Measurements from ENCODE around the gene TUSC2.

DNA sequence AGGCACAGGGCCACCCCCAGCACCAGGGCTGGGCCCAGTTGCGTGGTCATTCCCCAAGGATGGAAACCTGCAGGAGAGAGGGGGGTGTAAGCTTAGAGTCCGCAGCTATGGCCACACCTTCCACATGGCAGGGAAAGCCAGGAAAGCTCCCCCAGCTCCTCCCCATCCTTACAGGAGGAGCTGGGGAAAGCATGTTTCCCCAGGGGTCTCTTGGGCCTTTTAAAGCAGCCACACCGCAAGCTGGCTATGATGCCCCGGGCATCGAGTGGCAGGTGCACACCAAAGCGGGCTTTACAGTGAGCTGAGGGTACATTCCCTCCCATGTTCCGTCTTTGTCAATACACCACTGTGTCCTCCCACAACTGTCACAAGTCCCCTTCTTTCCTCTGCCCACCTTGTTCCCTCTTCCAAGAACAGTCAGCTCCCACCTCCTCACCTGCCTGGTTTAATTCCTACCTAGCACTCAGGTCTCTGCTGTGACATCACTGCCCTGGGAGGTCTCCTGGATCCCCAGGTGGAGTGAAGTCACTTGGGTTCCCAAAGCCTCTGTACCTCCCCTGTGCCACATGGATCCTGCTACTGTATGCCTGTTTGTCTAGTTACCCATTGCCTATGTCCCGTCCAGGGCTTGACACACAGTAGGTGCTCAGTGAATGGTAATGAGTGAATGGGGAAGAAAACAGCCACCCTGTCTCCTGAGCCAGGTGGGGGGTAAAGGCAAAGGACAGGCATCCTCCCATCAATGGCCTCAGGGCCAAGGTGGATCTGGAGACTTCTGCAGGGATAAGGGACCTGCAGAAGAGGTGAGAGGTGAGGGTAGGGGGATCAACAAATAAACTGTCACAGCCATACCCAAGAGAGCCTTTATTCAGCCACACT is 32.2 kb downstream of the TUSC2 start:
- TF ChIP-seq, protein P1, sequence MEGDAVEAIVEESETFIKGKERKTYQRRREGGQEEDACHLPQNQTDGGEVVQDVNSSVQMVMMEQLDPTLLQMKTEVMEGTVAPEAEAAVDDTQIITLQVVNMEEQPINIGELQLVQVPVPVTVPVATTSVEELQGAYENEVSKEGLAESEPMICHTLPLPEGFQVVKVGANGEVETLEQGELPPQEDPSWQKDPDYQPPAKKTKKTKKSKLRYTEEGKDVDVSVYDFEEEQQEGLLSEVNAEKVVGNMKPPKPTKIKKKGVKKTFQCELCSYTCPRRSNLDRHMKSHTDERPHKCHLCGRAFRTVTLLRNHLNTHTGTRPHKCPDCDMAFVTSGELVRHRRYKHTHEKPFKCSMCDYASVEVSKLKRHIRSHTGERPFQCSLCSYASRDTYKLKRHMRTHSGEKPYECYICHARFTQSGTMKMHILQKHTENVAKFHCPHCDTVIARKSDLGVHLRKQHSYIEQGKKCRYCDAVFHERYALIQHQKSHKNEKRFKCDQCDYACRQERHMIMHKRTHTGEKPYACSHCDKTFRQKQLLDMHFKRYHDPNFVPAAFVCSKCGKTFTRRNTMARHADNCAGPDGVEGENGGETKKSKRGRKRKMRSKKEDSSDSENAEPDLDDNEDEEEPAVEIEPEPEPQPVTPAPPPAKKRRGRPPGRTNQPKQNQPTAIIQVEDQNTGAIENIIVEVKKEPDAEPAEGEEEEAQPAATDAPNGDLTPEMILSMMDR (IDR thresholded peaks at IDR 0.05; ENCODE audit: poor library complexity, severe bottlenecking): no peak
- TF ChIP-seq SMC3 (conservative IDR thresholded peaks at IDR 0.05; ENCODE audit: poor library complexity) (no peak), EP300 (conservative IDR thresholded peaks at IDR 0.05; ENCODE audit: poor library complexity, severe bottlenecking) (no peak), EZH2 (IDR thresholded peaks at IDR 0.05; ENCODE audit: borderline replicate concordance, insufficient read depth, low read length, poor library complexity, severe bottlenecking) (no peak), MXI1 (conservative IDR thresholded peaks at IDR 0.05; ENCODE audit: poor library complexity, severe bottlenecking) (no peak), RAD21 (conservative IDR thresholded peaks at IDR 0.05) (no peak), TAF1 (IDR thresholded peaks at IDR 0.05; ENCODE audit: low read depth) (no peak), POLR2AphosphoS5 (IDR thresholded peaks at IDR 0.05) (no peak)

All from neural cell (in vitro differentiated cells).